Keratinocyte (primary cell): ENCODE data around the gene OR2F1. TPM values are rescaled to one million over a fixed set of nuclear protein-coding genes. Genes with fewer than 3 reads are reported as not detected.
A peak's percentile ranks its signal among the peaks of the same experiment; 100 is the strongest.

Experiments used
- DNase-seq: peaks from one replicate; pipeline ENCODE4 v3.0.0-alpha.2; 2011; ENCODE audit warnings: low read depth, missing footprints, low spot score
- FAIRE-seq: peaks from 2 replicates; lab custom pipeline; 2011; peaks lifted over from hg19 to GRCh38; lab: Jason Lieb, UNC
- H2AFZ ChIP-seq: 2 replicates; pipeline ENCODE4 v1.6.0; 2012; ENCODE audit warnings: low read length, control low read depth, inconsistent platforms; ENCODE audit not compliant: control insufficient read depth
- H3K27ac ChIP-seq: 2 replicates; pipeline ENCODE4 v1.5.1; 2011; ENCODE audit warnings: low read length; ENCODE audit not compliant: control insufficient read depth, insufficient read depth
- H3K27me3 ChIP-seq: 3 replicates; pipeline ENCODE4 v1.6.0; 2011; ENCODE audit warnings: low read length; ENCODE audit not compliant: control insufficient read depth, insufficient read depth; ENCODE audit errors: extremely low read depth
- H3K36me3 ChIP-seq, 2 experiments: 2 replicates in 1 of 2; 3 replicates in 1 of 2; pipeline ENCODE4 v1.5.1; 2011; ENCODE audit warnings: low read length in 2 of 2, mild to moderate bottlenecking in 1 of 2; ENCODE audit not compliant: control insufficient read depth in 2 of 2, insufficient read depth in 2 of 2; ENCODE audit errors: extremely low read depth in 1 of 2
- H3K4me1 ChIP-seq: 3 replicates; pipeline ENCODE4 v1.5.1; 2011; ENCODE audit warnings: low read length; ENCODE audit not compliant: control insufficient read depth, insufficient read depth; ENCODE audit errors: extremely low read depth
- H3K4me2 ChIP-seq: 3 replicates; pipeline ENCODE4 v1.6.0; 2011; ENCODE audit warnings: low read depth, low read length; ENCODE audit not compliant: control insufficient read depth, insufficient read depth; ENCODE audit errors: extremely low read depth
- H3K4me3 ChIP-seq, 3 experiments: fragments of 200-600 bp in 1 of 3; sonication (generic) in 1 of 3; 2 replicates in 2 of 3; 3 replicates in 1 of 3; pipeline ENCODE4 v1.5.1; 2011 to 2016; ENCODE audit warnings: low read length in 3 of 3, mild to moderate bottlenecking in 3 of 3, control low read depth in 2 of 3, inconsistent platforms in 1 of 3, low read depth in 1 of 3, mixed read lengths in 1 of 3, mixed run types in 1 of 3, moderate library complexity in 1 of 3; ENCODE audit not compliant: control insufficient read depth in 2 of 3, insufficient read depth in 2 of 3; ENCODE audit errors: extremely low read depth in 1 of 3
- H3K79me2 ChIP-seq: 2 replicates; pipeline ENCODE4 v1.6.0; 2012; ENCODE audit warnings: low read length; ENCODE audit not compliant: control insufficient read depth, insufficient read depth
- H3K9ac ChIP-seq: 3 replicates; pipeline ENCODE4 v1.6.0; 2011; ENCODE audit warnings: low read length; ENCODE audit not compliant: control insufficient read depth, insufficient read depth; ENCODE audit errors: extremely low read depth
- H3K9me1 ChIP-seq: 3 replicates; pipeline ENCODE4 v1.6.0; 2011; ENCODE audit warnings: low read length; ENCODE audit not compliant: control insufficient read depth, insufficient read depth; ENCODE audit errors: extremely low read depth
- H3K9me3 ChIP-seq: 2 replicates; pipeline ENCODE4 v1.5.1; 2012; ENCODE audit warnings: low read depth, low read length; ENCODE audit not compliant: control insufficient read depth
- H4K20me1 ChIP-seq: 3 replicates; pipeline ENCODE4 v1.6.0; 2011; ENCODE audit warnings: low read length; ENCODE audit not compliant: control insufficient read depth, insufficient read depth; ENCODE audit errors: extremely low read depth
- EZH2 ChIP-seq: IDR thresholded peaks from one replicate; pipeline ENCODE4 v1.6.1; 2012; ENCODE audit warnings: inconsistent platforms, mild to moderate bottlenecking, low read length, moderate library complexity
- dilution Hi-C: fragments of 300-500 bp; cut with MboI; formaldehyde crosslinking; loops from one replicate; pipeline ENCODE4 v1.7.0; 2020; ENCODE audit warnings: low sequenced_read_pairs; ENCODE audit not compliant: extremely low pct_ligation_motif_present
- polyA plus RNA-seq, 5 experiments: library from polyadenylated mRNA; depleted of rRNA in 3 of 5; stranded (reverse) in 3 of 5; stranded (forward) in 1 of 5; unstranded in 1 of 5; fragments of >200 nt; gene quantifications; 1 replicate in 1 of 5; 2 replicates in 3 of 5; 3 replicates in 1 of 5; pipeline versions ENCODE4 v1.2.1 to v1.2.3, GENCODE V29; 2011 to 2012; ENCODE audit warnings: missing spikeins in 2 of 5, low read depth in 1 of 5, low replicate concordance in 1 of 5
- TF ChIP-seq, protein P1 (sequence below), 3 experiments: IDR thresholded peaks in 1 of 3; conservative IDR thresholded peaks in 1 of 3; optimal IDR thresholded peaks in 1 of 3; 2 replicates in 2 of 3; 3 replicates in 1 of 3; pipeline versions ENCODE3 to v1.5.1; 2011; ENCODE audit warnings: low read length in 3 of 3, mild to moderate bottlenecking in 3 of 3, moderate library complexity in 2 of 3, control low read depth in 1 of 3, inconsistent platforms in 1 of 3; ENCODE audit not compliant: insufficient read depth in 2 of 3; ENCODE audit errors: extremely low read depth in 1 of 3

The OR2F1 gene
- polyA plus RNA-seq, 1 donor (not counting 4 experiments of a cell fraction or from before 2014, with no cell fraction given) = not detected

DNA sequence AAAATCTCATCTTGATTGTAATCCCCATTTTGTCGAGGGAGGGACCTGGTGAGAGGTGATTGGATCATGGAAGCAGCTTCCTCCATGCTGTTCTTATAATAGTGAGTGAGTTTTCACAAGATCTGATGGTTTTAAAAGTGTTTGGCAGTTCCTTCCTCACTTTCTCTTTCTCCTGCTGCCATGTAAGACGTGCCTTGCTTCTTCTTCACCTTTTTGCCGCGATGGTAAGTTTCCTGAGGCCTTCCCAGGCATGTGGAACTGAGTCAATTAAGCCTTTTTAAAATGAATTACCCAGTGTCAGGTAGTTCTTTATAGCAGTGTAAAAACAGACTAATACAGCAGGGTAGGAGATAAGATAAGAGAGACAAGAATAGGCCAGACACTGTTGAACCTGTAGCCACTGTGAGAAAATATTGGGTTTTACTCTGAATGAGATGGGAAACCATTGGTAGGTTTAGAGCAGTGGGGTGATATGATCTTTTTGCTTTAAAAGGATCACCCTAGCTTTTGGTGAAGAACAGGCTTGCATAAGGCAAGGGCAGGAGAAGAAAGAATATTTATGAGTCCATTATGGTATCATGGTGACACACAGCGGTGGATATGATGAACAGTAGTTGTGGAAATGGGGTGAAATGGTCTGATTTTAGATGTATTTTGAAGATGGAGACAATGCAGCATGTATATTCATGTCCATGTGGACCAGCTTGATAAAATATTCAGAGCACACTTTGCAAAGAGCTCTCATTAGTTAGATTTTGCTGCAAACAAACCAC is 57.0 kb downstream of the OR2F1 start:
- no peaks in the 10 kb centered on the region for H3K4me1 ChIP-seq
- no peak overlapping the region for H3K27ac ChIP-seq
- no peak overlapping the region for H3K4me3 ChIP-seq
- dilution Hi-C loops = no loop called here
- H3K9ac ChIP-seq = no peak overlapping the region
- no peaks in the 10 kb centered on the region for H3K9me3 ChIP-seq
- no peak for TF ChIP-seq EZH2
- TF ChIP-seq, protein P1, sequence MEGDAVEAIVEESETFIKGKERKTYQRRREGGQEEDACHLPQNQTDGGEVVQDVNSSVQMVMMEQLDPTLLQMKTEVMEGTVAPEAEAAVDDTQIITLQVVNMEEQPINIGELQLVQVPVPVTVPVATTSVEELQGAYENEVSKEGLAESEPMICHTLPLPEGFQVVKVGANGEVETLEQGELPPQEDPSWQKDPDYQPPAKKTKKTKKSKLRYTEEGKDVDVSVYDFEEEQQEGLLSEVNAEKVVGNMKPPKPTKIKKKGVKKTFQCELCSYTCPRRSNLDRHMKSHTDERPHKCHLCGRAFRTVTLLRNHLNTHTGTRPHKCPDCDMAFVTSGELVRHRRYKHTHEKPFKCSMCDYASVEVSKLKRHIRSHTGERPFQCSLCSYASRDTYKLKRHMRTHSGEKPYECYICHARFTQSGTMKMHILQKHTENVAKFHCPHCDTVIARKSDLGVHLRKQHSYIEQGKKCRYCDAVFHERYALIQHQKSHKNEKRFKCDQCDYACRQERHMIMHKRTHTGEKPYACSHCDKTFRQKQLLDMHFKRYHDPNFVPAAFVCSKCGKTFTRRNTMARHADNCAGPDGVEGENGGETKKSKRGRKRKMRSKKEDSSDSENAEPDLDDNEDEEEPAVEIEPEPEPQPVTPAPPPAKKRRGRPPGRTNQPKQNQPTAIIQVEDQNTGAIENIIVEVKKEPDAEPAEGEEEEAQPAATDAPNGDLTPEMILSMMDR (optimal IDR thresholded peaks at IDR 0.05 in 1 of 3, IDR thresholded peaks at IDR 0.05 in 1 of 3, conservative IDR thresholded peaks at IDR 0.05 in 1 of 3; ENCODE audit: extremely low read depth in 1 of 3, insufficient read depth in 2 of 3, low read length in 3 of 3) = peak in 1 of 3 experiments; percentile 3
- no peaks in the 10 kb centered on the region for H3K79me2 ChIP-seq
- no peaks in the 10 kb centered on the region for H4K20me1 ChIP-seq
- no peak for DNase-seq
- H3K36me3 ChIP-seq = no peaks in the 10 kb centered on the region
- H2AFZ ChIP-seq = no peak overlapping the region
- no peaks in the 10 kb centered on the region for H3K9me1 ChIP-seq
- no peak for FAIRE-seq
- no peak overlapping the region for H3K4me2 ChIP-seq
- H3K27me3 ChIP-seq = no peaks in the 10 kb centered on the region

Other genes starting within 250 kb of the OR2F1 start
- gene CTAGE6, start 197.1 kb upstream of the OR2F1 start, polyA plus RNA-seq = 0.04 TPM in 1 of 3 replicates, not detected in the others
- gene TCAF1, start 52.7 kb upstream of the OR2F1 start, polyA plus RNA-seq = 11.0 to 21.3 TPM (median 13.3 TPM) in 3 replicates
- not detected in 3 replicates for gene OR2F2, start 19.6 kb upstream of the OR2F1 start, polyA plus RNA-seq
- not detected in 3 replicates for gene OR6B1, start 45.5 kb downstream of the OR2F1 start, polyA plus RNA-seq
- not detected in 3 replicates for gene OR2A5, start 94.1 kb downstream of the OR2F1 start, polyA plus RNA-seq
- not detected in 3 replicates for gene OR2A25, start 115.0 kb downstream of the OR2F1 start, polyA plus RNA-seq
- gene OR2A12, start 131.4 kb downstream of the OR2F1 start, polyA plus RNA-seq = not detected in 3 replicates
- not detected in 3 replicates for gene OR2A2, start 154.7 kb downstream of the OR2F1 start, polyA plus RNA-seq
- gene OR2A14, start 168.3 kb downstream of the OR2F1 start, polyA plus RNA-seq = not detected in 3 replicates
- gene CTAGE4, start 228.6 kb downstream of the OR2F1 start, polyA plus RNA-seq = 3.0 to 6.6 TPM (median 5.9 TPM) in 3 replicates
- 5.2 to 12.2 TPM (median 9.6 TPM) in 3 replicates for gene ARHGEF35, start 241.0 kb downstream of the OR2F1 start, polyA plus RNA-seq